K562 (cell line): ENCODE results near the gene DYNLT2. TPM values are rescaled to one million over a fixed set of nuclear protein-coding genes. Genes with fewer than 3 reads are reported as not detected.

Experiments used
- ATAC-seq: fragments of 200-7000 bp; cut with Tn5 transposase; 3 replicates; pipeline ENCODE4 v1.9.1; 2020; ENCODE audit warnings: moderate library complexity
- BruUV-seq: library from RNA; stranded (reverse); fragments of 400-500 nt; replicated peaks from 2 replicates; lab custom pipeline; 2021; lab: Mats Ljungman, UMichigan
- CTCF ChIA-PET: fragments of 300-600 bp; formaldehyde crosslinking; extraction: SDS; loops from one replicate; lab custom pipeline; 2021; ENCODE audit warnings: low intra/inter-chr PET ratio; lab: Yijun Ruan, JAX
- POLR2A ChIA-PET: fragments of 300-600, 350-650 bp; sonication (Branson Sonifier 250); formaldehyde crosslinking; extraction: SDS; loops from one replicate; lab custom pipeline; 2021; ENCODE audit warnings: antibody characterized with exemption, inconsistent platforms; lab: Yijun Ruan, JAX
- DNase-seq, 4 experiments: peaks; one replicate each; pipeline versions ENCODE4 v3.0.0 to v3.0.0-alpha.2; 2011 to 2018; ENCODE audit warnings: low spot score in 3 of 4, mixed read lengths in 3 of 4; ENCODE audit errors: extremely low read depth in 1 of 4
- FAIRE-seq: peaks from 2 replicates; lab custom pipeline; 2011; peaks lifted over from hg19 to GRCh38; lab: Jason Lieb, UNC
- H2AFZ ChIP-seq: 2 replicates; pipeline ENCODE4 v1.6.0; 2011; ENCODE audit warnings: low read depth, low read length, control low read depth, inconsistent platforms
- H3K27ac ChIP-seq: fragments of 200-600 bp; 3 replicates; pipeline ENCODE4 v1.8.0; 2011; ENCODE audit warnings: low read depth, mild to moderate bottlenecking, control low read depth, inconsistent platforms, low read length, moderate library complexity, mixed read lengths; ENCODE audit errors: extremely low read depth
- H3K27me3 ChIP-seq, 2 experiments: fragments of 300-600 bp in 1 of 2; 2 replicates in 1 of 2; 3 replicates in 1 of 2; pipeline versions ENCODE4 v1.6.0 to v1.8.0; 2011; ENCODE audit warnings: inconsistent platforms in 2 of 2, low read length in 2 of 2, mild to moderate bottlenecking in 1 of 2, mixed read lengths in 1 of 2, moderate library complexity in 1 of 2; ENCODE audit not compliant: control insufficient read depth in 2 of 2, insufficient read depth in 2 of 2
- H3K36me3 ChIP-seq: fragments of 300-600 bp; 3 replicates; pipeline ENCODE4 v1.8.0; 2011; ENCODE audit warnings: mild to moderate bottlenecking, low read length, inconsistent platforms; ENCODE audit not compliant: control insufficient read depth, insufficient read depth
- H3K4me1 ChIP-seq, 2 experiments: fragments of 200-600 bp in 1 of 2; replicated peaks in 1 of 2; 2 replicates in 1 of 2; 3 replicates in 1 of 2; pipeline versions ENCODE4 v1.5.1 to v1.8.0; 2011; ENCODE audit warnings: inconsistent platforms in 2 of 2, low read length in 2 of 2, mild to moderate bottlenecking in 1 of 2, mixed read lengths in 1 of 2, moderate library complexity in 1 of 2; ENCODE audit not compliant: control insufficient read depth in 2 of 2, insufficient read depth in 2 of 2
- H3K4me2 ChIP-seq: 2 replicates; pipeline ENCODE4 v1.6.1; 2011; ENCODE audit warnings: low read length, control low read depth, inconsistent platforms, mixed read lengths; ENCODE audit not compliant: insufficient read depth
- H3K4me3 ChIP-seq: fragments of 200-600 bp; sonication (generic), shearing (Covaris generic); 2 replicates; pipeline ENCODE4 v1.5.1; 2016; ENCODE audit warnings: control low read depth, inconsistent platforms
- H3K79me2 ChIP-seq: fragments of 200-600 bp; 3 replicates; pipeline ENCODE4 v1.8.0; 2011; ENCODE audit warnings: low read length, inconsistent platforms; ENCODE audit not compliant: control insufficient read depth, insufficient read depth
- H3K9ac ChIP-seq, 2 experiments: 2 replicates each; pipeline versions ENCODE4 v1.6.0 to v1.6.1; 2011; ENCODE audit warnings: low read depth in 2 of 2, low read length in 2 of 2, control low read depth in 1 of 2, inconsistent platforms in 1 of 2, mild to moderate bottlenecking in 1 of 2, mixed read lengths in 1 of 2; ENCODE audit not compliant: insufficient read depth in 1 of 2
- H3K9me1 ChIP-seq: one replicate; pipeline ENCODE4 v1.6.0; 2011; ENCODE audit warnings: inconsistent platforms, mild to moderate bottlenecking, low read length, moderate library complexity; ENCODE audit not compliant: control insufficient read depth, insufficient read depth
- H3K9me3 ChIP-seq: replicated peaks from 2 replicates; pipeline ENCODE4 v1.5.1; 2011; ENCODE audit warnings: low read depth, low read length, inconsistent platforms; ENCODE audit not compliant: control insufficient read depth, insufficient read depth
- H4K20me1 ChIP-seq: replicated peaks from 2 replicates; pipeline ENCODE4 v1.6.1; 2011; ENCODE audit warnings: low read length, inconsistent platforms, mixed read lengths; ENCODE audit not compliant: control insufficient read depth, insufficient read depth
- ATF4 ChIP-seq: fragments of 450-650 bp; formaldehyde crosslinking; IDR thresholded peaks from 2 replicates; pipeline ENCODE4 v1.4.0; 2022; ENCODE audit warnings: mild to moderate bottlenecking, moderate library complexity
- SMAD3 ChIP-seq: fragments of 450-650 bp; formaldehyde crosslinking; conservative IDR thresholded peaks from 2 replicates; pipeline ENCODE4 v1.4.0; 2020; ENCODE audit warnings: mild to moderate bottlenecking
- ZNF785 ChIP-seq: fragments of 250-450 bp; sonication (Bioruptor Pico); IDR thresholded peaks from 2 replicates; pipeline ENCODE4 v1.4.0; 2020; ENCODE audit warnings: mild to moderate bottlenecking
- WGBS: fragments of 100-300 bp; shearing (Covaris generic); methylation state at CpG from one replicate; pipeline ENCODE4 v1.1.6; 2016; ENCODE audit warnings: low coverage, mixed read lengths; ENCODE audit not compliant: insufficient coverage; ENCODE audit errors: missing lambda C conversion rate; 5-methylcytosine and 5-hydroxymethylcytosine counted together
- in situ Hi-C: fragments of 300-500 bp; cut with MboI; formaldehyde crosslinking; loops from 4 replicates; pipeline ENCODE4 v1.15.0; 2018; ENCODE audit warnings: inconsistent platforms, mixed read lengths
- intact Hi-C: fragments of 100-400 bp; cut with micrococcal nuclease; formaldehyde crosslinking; loops from 2 replicates; pipeline ENCODE4 v1.14.2; 2022
- polyA plus RNA-seq, 8 experiments: library from polyadenylated mRNA; depleted of rRNA in 4 of 8; stranded (reverse) in 5 of 8; unstranded in 3 of 8; fragments of >200 nt; fragmentation: Nextera tagmentation in 2 of 8; fragmentation: Illumina TruSeq in 1 of 8; extraction: Ambion mirVana in 2 of 8; extraction: Trizol in 1 of 8; gene quantifications; 2 replicates each; pipeline versions ENCODE4 v1.2.1 to v1.2.3, GENCODE V29; 2011 to 2014; ENCODE audit warnings: inconsistent platforms in 1 of 8, missing spikeins in 1 of 8
- total RNA-seq, 7 experiments: library from RNA; depleted of rRNA in 6 of 7; stranded (reverse); fragments of >200 nt in 6 of 7; fragmentation: Illumina TruSeq in 2 of 7; extraction: Trizol in 2 of 7; gene quantifications; 2 replicates each; pipeline versions ENCODE4 v1.2.1 to v1.2.3, GENCODE V29; 2011 to 2021; ENCODE audit warnings: low replicate concordance in 1 of 7

DYNLT2 gene
- total and polyA plus RNA-seq, 9 of the 15 experiments (the other 6 are each of a cell fraction or from before 2014, with no cell fraction given) = 2.0 to 12.8 (median 6.3) TPM

- in situ Hi-C loops = no loop called here
- Histone ChIP-seq H4K20me1 (0 out of 2 replicates have a peak, but pooled peaks cover 10% of the 10 kb centered on the region), H3K9me1 (peaks cover under 1% of the 10 kb centered on the region), H2AFZ (no peak overlapping the region), H3K27ac (no peak overlapping the region), H3K4me2 (no peak overlapping the region), H3K9me3 (no peaks in the 10 kb centered on the region), H3K9ac (no peak overlapping the region), H3K4me3 (no peak overlapping the region)
- no TSS peak for BruUV-seq
- FAIRE-seq (no peak), ATAC-seq (no peak), DNase-seq (no peak)
- ChIA-PET CTCF (no interaction called here), POLR2A (interaction anchor here (0.6 to 2.9 kb wide), 2 partner anchors 9 to 11 kb away, joined by 3 to 8 read pairs; no protein-coding TSS in a partner anchor)
- WGBS = 20% methylated on average over 12 of the region's 12 CpGs
- no peak for TF ChIP-seq ATF4 (CRISPR knock-in tag)
- no peak for TF ChIP-seq SMAD3
- no peak for TF ChIP-seq ZNF785 (CRISPR knock-in tag)
- TF ChIP-seq, all 486 proteins: peak for 0
- intact Hi-C loops = no loop called here
- Histone ChIP-seq H3K27me3 (peaks cover 23 to 42% of the 10 kb centered on the region in 2 experiments; a peak in 4 of 5 replicates), H3K4me1 (peaks cover 4 to 9% of the 10 kb centered on the region in 2 experiments; a peak in 3 of 5 replicates), H3K79me2 (no peaks in the 10 kb centered on the region), H3K36me3 (no peaks in the 10 kb centered on the region)
Observed at GRCh38 chr6:169784821-169785340, 33.5 kb upstream of the DYNLT2 start.
